GM12875 (cell line): ENCODE results near the gene PRDM11.

Experiments
- H3K4me3 ChIP-seq: one replicate; pipeline ENCODE4 v1.5.1; 2011; ENCODE audit warnings: low read depth, low read length, control low read depth
- TF ChIP-seq, protein P1 (sequence below): IDR thresholded peaks from 2 replicates; pipeline ENCODE4 v1.5.1; 2011; ENCODE audit warnings: low read depth, mild to moderate bottlenecking, control low read depth, inconsistent platforms, low read length, moderate library complexity, borderline replicate concordance; ENCODE audit not compliant: insufficient read depth

PRDM11 gene

DNA sequence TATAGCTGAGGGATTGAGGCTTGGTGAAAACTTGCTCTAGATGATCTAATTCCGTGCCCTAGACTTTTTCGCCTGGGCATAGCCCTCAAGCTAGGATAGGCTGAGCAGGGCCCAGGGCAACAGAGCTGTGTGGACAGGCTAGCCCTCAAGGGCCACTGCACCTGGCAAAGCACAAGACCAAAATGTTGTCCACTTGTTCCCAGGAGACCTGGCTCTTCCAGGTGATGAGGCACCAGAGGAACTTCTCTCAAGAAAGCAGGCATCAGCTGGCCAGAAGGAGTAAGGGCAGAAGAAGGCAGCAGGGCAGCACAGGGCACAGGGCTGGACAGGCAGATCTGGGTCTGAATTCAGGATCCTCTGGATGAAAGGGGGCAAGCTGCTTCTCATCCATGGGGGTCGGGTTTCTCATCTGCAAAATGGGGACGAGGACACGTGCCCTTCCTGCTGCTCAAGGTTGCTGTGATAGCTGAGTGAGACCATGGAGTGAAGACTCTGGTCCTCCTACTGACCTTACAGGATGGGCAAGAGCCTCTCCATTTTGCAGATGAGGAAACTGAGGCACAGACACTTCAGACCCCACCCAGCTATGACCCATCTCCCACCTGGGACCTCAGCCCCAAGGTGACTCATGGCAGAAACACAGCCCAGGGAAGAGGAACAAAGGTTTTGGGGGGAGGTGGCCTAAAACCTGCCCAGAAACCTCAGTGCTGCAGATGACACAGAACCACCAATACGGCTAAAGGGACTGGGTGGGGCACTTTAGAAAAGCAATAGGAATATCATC, 42.2 kb upstream of the PRDM11 start:
- TF ChIP-seq, protein P1, sequence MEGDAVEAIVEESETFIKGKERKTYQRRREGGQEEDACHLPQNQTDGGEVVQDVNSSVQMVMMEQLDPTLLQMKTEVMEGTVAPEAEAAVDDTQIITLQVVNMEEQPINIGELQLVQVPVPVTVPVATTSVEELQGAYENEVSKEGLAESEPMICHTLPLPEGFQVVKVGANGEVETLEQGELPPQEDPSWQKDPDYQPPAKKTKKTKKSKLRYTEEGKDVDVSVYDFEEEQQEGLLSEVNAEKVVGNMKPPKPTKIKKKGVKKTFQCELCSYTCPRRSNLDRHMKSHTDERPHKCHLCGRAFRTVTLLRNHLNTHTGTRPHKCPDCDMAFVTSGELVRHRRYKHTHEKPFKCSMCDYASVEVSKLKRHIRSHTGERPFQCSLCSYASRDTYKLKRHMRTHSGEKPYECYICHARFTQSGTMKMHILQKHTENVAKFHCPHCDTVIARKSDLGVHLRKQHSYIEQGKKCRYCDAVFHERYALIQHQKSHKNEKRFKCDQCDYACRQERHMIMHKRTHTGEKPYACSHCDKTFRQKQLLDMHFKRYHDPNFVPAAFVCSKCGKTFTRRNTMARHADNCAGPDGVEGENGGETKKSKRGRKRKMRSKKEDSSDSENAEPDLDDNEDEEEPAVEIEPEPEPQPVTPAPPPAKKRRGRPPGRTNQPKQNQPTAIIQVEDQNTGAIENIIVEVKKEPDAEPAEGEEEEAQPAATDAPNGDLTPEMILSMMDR, result no peak
- no peak overlapping the region for H3K4me3 ChIP-seq

DNA sequence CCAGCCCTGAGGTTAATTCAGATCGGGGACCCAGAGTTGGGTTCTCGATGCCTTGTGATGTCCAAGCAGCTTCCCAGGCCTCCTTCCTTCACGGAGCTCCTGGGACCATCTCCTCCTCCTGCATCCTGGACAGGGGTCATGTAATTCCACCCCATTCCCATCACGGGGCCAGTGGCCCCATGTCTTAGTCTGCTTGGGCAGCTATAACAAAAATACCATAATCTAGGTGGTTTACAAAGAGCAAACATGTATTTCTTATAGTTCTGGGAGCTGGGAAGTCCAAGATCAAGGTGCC, 41.7 kb upstream of the PRDM11 start:
- TF ChIP-seq, protein P1, result no peak
- H3K4me3 ChIP-seq, result no peak overlapping the region

DNA sequence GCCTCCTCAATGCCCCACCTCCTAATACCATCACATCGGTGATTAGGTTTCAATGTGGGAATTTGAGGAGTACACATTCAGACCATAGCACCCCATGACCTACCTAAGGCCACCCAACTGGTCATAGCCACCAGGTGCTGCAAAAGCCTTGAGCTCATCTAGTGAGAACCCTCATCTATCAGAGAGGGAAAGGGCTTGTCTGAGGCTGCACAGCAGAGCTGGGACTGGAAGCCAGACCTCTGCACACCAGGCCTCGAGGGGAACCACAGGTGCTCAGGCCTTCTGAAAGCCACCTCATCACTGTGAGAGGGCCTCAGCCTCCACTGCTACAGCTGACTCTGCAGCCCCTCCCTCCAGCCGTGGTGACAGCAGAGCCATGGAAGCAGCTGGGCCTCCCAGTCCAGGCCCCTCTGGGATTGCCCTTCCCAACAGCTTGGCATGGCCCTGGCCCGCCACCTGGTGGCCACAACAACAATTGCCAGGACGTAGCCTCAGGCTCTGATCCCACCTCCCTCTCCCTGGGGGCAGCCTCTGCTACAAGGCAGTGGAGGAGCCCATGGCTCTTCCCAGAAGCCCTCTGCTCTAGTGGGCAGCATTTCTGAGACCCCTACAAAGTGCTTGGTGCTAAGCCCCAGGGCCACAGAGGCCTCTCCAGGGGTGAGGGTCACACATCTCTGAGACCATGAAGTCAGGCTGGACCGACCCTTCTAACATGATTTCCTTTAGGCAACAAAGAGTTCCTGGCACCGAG, 41.0 kb upstream of the PRDM11 start:
- H3K4me3 ChIP-seq, result no peak overlapping the region
- TF ChIP-seq, protein P1, result peak; percentile 90

DNA sequence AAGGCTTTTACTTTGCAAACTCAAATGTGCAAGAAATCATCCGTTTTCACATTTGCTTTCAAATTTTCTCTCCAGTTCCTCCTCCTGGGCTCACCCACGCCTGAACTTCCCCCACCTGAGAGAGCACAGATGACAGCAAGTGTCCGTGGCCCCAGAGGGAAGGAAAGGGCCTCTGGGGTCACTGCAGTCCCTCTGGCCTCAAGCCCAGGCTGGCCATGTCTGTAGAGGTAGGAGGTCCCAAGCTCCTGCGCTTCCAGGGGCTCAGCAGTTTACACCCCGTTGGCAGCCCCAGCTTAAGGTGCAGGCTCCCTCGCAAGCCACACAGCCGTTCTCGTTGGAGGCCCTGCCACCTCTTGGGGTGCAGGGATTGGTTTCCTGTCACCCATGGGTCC, 40.5 kb upstream of the PRDM11 start:
- H3K4me3 ChIP-seq, result no peak overlapping the region
- TF ChIP-seq, protein P1, result no peak

DNA sequence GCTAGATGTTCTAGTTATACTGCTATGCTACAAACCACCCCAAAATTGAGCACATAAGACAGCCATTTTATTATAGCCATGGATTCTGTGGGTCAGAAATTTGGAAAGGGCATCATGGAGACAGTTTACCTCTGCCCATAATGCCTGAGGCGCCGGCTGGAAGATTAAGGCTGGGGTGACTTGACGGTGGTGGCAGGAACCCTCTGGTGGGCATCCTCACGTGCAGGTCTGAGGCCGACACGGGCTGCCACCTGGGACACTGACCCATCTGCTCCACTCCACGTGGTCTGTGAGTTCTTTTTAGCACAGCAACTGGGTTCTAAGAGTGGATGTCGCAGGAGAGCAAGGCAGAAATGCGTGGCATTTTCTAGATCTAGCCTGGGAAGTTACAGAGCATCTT, 40.0 kb upstream of the PRDM11 start:
- TF ChIP-seq, protein P1, result no peak
- H3K4me3 ChIP-seq, result no peak overlapping the region

DNA sequence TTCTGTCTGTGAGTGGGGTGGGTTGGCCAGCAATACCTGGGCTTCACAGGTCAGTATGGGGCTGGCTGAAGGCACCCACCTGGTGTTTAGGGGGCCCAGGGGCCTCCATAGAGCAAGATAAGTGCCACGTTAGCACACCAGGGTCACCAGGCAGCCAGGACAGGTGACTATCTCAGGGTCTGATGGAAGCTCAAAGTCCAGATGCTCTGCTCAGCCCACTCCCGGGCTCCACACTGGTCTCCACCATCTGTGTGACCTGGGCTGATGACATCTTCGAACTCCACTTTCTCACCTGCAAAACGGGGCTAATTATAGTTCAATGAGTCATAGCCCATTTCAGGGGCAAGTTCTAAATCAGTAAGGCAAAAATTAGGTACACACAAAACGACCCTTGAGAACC, 39.4 kb upstream of the PRDM11 start:
- no peak overlapping the region for H3K4me3 ChIP-seq
- TF ChIP-seq, protein P1, result no peak
